Measurements from ENCODE around the gene OSBPL1A. TPM values are rescaled to one million over a fixed set of nuclear protein-coding genes. Genes with fewer than 3 reads are reported as not detected.

Gene OSBPL1A
- total RNA-seq, 1 donor from 2014 or later: 42.9 TPM

GRCh38 chr18:24246143-24246542 lies 151.5 kb downstream of the OSBPL1A start:
- Histone ChIP-seq H3K4me3 (no peak overlapping the region), H3K27ac (no peak overlapping the region), H3K4me1 (no peaks in the 10 kb centered on the region), H3K9me3 (no peaks in the 10 kb centered on the region), H3K36me3 (no peaks in the 10 kb centered on the region), H3K27me3 (no peaks in the 10 kb centered on the region)
- intact Hi-C loops (cut with DNase I): loop anchor here (10.0 kb wide), 1 partner anchor 79 kb away; no protein-coding TSS in a partner anchor
- no peak for DNase-seq (ENCODE audit: low spot score in 2 of 2)
- TF ChIP-seq, protein P1, sequence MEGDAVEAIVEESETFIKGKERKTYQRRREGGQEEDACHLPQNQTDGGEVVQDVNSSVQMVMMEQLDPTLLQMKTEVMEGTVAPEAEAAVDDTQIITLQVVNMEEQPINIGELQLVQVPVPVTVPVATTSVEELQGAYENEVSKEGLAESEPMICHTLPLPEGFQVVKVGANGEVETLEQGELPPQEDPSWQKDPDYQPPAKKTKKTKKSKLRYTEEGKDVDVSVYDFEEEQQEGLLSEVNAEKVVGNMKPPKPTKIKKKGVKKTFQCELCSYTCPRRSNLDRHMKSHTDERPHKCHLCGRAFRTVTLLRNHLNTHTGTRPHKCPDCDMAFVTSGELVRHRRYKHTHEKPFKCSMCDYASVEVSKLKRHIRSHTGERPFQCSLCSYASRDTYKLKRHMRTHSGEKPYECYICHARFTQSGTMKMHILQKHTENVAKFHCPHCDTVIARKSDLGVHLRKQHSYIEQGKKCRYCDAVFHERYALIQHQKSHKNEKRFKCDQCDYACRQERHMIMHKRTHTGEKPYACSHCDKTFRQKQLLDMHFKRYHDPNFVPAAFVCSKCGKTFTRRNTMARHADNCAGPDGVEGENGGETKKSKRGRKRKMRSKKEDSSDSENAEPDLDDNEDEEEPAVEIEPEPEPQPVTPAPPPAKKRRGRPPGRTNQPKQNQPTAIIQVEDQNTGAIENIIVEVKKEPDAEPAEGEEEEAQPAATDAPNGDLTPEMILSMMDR (IDR thresholded peaks at IDR 0.05): no peak

DNA sequence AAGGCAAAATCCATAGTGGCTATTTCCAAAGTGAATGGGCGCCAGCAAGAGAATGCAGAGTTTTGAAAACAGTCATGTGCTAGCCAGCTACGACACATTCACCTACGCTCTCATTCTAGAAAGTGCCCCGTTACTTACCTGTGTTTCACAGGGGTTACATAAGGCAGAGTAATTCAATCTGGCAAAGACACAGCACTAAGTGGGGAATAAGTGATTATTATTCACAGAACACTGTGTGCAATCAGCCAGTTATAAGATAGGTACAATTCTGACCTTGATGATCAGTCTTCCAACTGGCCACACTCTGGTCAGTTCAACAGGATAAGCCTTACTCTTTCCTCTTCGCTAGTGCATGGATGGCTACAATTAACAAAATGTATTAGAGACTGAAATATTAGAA lies 152.9 kb downstream of the OSBPL1A start:
- TF ChIP-seq, protein P1 (IDR thresholded peaks at IDR 0.05): no peak
- no peak overlapping the region for H3K4me3 ChIP-seq
- intact Hi-C loops (cut with DNase I): loop anchor here (10.0 kb wide), 1 partner anchor 80 kb away; no protein-coding TSS in a partner anchor

DNA sequence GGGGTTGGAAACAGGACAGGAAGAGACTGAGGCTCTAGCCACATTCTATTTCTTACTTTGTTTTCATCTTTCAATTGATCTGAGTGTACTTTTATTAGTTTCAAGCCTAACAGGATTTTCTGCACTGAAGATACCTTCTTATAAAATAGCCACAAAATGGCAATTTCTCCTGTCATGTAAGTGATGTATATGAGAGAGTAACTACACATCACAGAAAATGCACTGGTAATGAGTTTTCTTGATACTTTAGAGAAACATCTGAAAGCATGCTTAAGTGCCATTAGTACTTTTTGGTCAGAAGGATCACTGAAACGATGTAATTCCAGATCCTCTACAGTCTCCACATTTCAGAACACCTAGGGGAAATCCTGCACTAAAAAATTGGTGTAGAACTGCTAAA lies 153.9 kb downstream of the OSBPL1A start:
- TF ChIP-seq, protein P1 (IDR thresholded peaks at IDR 0.05): no peak
- Histone ChIP-seq H3K4me1 (no peaks in the 10 kb centered on the region), H3K27ac (no peak overlapping the region), H3K27me3 (no peaks in the 10 kb centered on the region), H3K4me3 (no peak overlapping the region), H3K9me3 (no peaks in the 10 kb centered on the region), H3K36me3 (no peaks in the 10 kb centered on the region)
- DNase-seq (ENCODE audit: low spot score in 2 of 2): no peak
- intact Hi-C loops (cut with DNase I): loop anchor here (10.0 kb wide), 1 partner anchor 81 kb away; no protein-coding TSS in a partner anchor

More for the DNA sequence above, 152.9 kb downstream of the OSBPL1A start:
- no peaks in the 10 kb centered on the region for H3K36me3 ChIP-seq
- no peaks in the 10 kb centered on the region for H3K27me3 ChIP-seq
- no peak overlapping the region for H3K27ac ChIP-seq
- no peaks in the 10 kb centered on the region for H3K9me3 ChIP-seq
- DNase-seq (ENCODE audit: low spot score in 2 of 2): no peak
- no peaks in the 10 kb centered on the region for H3K4me1 ChIP-seq

GRCh38 chr18:24239341-24239740 lies 158.3 kb downstream of the OSBPL1A start:
- TF ChIP-seq, protein P1 (IDR thresholded peaks at IDR 0.05): no peak
- DNase-seq (ENCODE audit: low spot score in 2 of 2): no peak
- H3K27me3 ChIP-seq: no peaks in the 10 kb centered on the region
- no peak overlapping the region for H3K4me3 ChIP-seq
- H3K27ac ChIP-seq: no peak overlapping the region
- H3K4me1 ChIP-seq: no peaks in the 10 kb centered on the region
- peaks cover 8 to 22% of the 10 kb centered on the region in 2 donors for H3K36me3 ChIP-seq
- no peaks in the 10 kb centered on the region for H3K9me3 ChIP-seq
- intact Hi-C loops (cut with DNase I): no loop called here

- Histone ChIP-seq H3K27me3 (no peaks in the 10 kb centered on the region), H3K4me3 (no peak overlapping the region), H3K9me3 (no peaks in the 10 kb centered on the region), H3K27ac (no peak overlapping the region), H3K36me3 (peaks cover 8 to 22% of the 10 kb centered on the region in 2 donors), H3K4me1 (no peaks in the 10 kb centered on the region)
- intact Hi-C loops (cut with DNase I): no loop called here
- TF ChIP-seq, protein P1 (IDR thresholded peaks at IDR 0.05): no peak
- no peak for DNase-seq (ENCODE audit: low spot score in 2 of 2)
Measured at GRCh38 chr18:24238387-24238786, 159.2 kb downstream of the OSBPL1A start.
